ENCODE measurements around the gene TNFAIP8. TPM values are rescaled to one million over a fixed set of nuclear protein-coding genes. Genes with fewer than 3 reads are reported as not detected.

TNFAIP8 gene
- total and polyA plus RNA-seq, 9 of the 15 experiments (the other 6 are each of a cell fraction or from before 2014, with no cell fraction given): 29.9 to 52.2 (median 44.8) TPM

DNA sequence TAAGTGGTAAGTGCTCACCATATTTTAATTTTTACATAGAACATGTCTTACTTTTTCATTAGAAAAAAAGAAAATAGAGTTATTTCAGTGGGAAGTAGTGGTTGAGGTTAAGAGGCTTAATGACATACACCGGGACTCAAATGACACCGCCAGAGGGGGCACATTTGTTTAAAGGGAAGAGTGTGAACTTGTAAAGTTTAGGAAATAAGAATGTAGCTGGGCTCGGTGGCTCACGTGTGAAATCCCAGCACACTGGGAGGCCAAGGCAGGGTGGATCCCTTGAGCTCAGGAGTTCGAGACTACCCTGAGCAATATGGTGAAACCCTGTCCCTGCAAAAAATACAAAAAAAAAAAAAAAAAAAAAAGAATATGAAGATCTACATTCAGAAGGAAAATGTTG, 43.4 kb upstream of the TNFAIP8 start (continued):
- TF ChIP-seq, protein P1, sequence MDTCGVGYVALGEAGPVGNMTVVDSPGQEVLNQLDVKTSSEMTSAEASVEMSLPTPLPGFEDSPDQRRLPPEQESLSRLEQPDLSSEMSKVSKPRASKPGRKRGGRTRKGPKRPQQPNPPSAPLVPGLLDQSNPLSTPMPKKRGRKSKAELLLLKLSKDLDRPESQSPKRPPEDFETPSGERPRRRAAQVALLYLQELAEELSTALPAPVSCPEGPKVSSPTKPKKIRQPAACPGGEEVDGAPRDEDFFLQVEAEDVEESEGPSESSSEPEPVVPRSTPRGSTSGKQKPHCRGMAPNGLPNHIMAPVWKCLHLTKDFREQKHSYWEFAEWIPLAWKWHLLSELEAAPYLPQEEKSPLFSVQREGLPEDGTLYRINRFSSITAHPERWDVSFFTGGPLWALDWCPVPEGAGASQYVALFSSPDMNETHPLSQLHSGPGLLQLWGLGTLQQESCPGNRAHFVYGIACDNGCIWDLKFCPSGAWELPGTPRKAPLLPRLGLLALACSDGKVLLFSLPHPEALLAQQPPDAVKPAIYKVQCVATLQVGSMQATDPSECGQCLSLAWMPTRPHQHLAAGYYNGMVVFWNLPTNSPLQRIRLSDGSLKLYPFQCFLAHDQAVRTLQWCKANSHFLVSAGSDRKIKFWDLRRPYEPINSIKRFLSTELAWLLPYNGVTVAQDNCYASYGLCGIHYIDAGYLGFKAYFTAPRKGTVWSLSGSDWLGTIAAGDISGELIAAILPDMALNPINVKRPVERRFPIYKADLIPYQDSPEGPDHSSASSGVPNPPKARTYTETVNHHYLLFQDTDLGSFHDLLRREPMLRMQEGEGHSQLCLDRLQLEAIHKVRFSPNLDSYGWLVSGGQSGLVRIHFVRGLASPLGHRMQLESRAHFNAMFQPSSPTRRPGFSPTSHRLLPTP (IDR thresholded peaks at IDR 0.05; ENCODE audit: borderline replicate concordance, extremely low read depth, insufficient read length): no peak
- TF ChIP-seq, protein P2, sequence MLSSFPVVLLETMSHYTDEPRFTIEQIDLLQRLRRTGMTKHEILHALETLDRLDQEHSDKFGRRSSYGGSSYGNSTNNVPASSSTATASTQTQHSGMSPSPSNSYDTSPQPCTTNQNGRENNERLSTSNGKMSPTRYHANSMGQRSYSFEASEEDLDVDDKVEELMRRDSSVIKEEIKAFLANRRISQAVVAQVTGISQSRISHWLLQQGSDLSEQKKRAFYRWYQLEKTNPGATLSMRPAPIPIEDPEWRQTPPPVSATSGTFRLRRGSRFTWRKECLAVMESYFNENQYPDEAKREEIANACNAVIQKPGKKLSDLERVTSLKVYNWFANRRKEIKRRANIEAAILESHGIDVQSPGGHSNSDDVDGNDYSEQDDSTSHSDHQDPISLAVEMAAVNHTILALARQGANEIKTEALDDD (IDR thresholded peaks at IDR 0.05): peak; percentile 11; the same call in 1 of the 2 replicates
- TF ChIP-seq NR3C1 (CRISPR knock-in tag; IDR thresholded peaks at IDR 0.05) (no peak), ZNF384 (IDR thresholded peaks at IDR 0.05; ENCODE audit: low read depth, low read length) (peak; percentile 27; the same call in 1 of the 2 replicates), TAF9B (IDR thresholded peaks at IDR 0.05; ENCODE audit: partially characterized antibody) (no peak), ZNF431 (CRISPR knock-in tag; IDR thresholded peaks at IDR 0.05) (no peak), HNRNPK (IDR thresholded peaks at IDR 0.05; ENCODE audit: low read depth, low read length, poor library complexity, severe bottlenecking) (no peak)
- TF ChIP-seq, protein P3, sequence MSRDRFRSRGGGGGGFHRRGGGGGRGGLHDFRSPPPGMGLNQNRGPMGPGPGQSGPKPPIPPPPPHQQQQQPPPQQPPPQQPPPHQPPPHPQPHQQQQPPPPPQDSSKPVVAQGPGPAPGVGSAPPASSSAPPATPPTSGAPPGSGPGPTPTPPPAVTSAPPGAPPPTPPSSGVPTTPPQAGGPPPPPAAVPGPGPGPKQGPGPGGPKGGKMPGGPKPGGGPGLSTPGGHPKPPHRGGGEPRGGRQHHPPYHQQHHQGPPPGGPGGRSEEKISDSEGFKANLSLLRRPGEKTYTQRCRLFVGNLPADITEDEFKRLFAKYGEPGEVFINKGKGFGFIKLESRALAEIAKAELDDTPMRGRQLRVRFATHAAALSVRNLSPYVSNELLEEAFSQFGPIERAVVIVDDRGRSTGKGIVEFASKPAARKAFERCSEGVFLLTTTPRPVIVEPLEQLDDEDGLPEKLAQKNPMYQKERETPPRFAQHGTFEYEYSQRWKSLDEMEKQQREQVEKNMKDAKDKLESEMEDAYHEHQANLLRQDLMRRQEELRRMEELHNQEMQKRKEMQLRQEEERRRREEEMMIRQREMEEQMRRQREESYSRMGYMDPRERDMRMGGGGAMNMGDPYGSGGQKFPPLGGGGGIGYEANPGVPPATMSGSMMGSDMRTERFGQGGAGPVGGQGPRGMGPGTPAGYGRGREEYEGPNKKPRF (IDR thresholded peaks at IDR 0.05; ENCODE audit: low read depth, low read length): no peak
- TF ChIP-seq, protein P4, sequence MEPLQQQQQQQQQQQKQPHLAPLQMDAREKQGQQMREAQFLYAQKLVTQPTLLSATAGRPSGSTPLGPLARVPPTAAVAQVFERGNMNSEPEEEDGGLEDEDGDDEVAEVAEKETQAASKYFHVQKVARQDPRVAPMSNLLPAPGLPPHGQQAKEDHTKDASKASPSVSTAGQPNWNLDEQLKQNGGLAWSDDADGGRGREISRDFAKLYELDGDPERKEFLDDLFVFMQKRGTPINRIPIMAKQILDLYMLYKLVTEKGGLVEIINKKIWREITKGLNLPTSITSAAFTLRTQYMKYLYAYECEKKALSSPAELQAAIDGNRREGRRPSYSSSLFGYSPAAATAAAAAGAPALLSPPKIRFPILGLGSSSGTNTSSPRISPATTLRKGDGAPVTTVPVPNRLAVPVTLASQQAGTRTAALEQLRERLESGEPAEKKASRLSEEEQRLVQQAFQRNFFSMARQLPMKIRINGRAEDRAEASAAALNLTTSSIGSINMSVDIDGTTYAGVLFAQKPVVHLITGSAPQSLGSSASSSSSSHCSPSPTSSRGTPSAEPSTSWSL (CRISPR knock-in tag; IDR thresholded peaks at IDR 0.05; ENCODE audit: borderline replicate concordance): no peak
